A375 (cell line): ENCODE data around the gene DYRK2. TPM values are rescaled to one million over a fixed set of nuclear protein-coding genes. Genes with fewer than 3 reads are reported as not detected.

Experiments
- total RNA-seq: library from RNA; depleted of rRNA; stranded (reverse); fragments of >200 nt; shearing (Covaris generic); gene quantifications from 2 replicates; pipeline ENCODE4 v1.2.3, GENCODE V29; 2014; rRNA removed

Gene DYRK2
- 38.9 and 42.0 TPM in 2 replicates for total RNA-seq

DNA sequence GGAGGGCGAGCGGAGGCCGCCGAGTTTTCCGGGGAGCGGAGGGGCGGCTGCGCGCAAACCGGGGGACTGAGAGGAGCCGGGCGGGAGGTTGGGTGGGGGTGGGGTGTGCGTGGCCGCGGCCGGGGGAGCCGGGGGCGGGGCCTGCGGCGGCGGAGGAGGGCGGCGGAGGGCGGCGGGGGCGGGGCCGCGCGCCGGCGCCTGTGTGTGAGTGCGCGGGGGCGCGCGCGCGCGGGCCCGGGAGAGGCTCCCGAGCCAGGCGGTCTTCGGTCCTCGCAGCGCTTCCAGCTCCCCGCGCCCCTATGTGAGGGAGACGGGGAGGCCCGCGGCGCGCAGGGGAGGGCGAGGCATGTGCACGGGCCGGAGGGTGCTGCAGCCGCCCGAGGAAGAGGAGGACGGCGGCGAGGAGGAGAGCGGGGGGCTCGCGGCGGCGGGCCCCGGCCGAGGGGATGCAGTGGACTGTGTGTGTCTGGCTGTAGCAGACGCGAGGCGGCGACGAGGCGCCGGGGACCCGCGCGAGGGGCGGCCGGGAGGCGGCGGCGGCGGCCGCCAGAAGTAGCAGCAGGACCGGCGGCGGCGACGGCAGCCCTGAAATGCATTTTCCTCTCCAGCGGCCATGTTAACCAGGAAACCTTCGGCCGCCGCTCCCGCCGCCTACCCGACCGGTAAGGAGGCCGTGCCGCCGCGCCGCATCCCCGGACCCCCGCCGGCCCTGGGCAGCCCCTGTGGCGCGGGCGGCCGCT lies at the start of gene DYRK2:
TSS of gene DYRK2 (plus strand) at position 225 of the 740 bp plus-strand sequence. CDS start at position 614, 389 bp downstream.

